GM19395 (cell line): Measurements from ENCODE around the gene SUGCT.

ENCODE experiments used
- ATAC-seq: cut with Tn5 transposase; IDR thresholded peaks from one replicate; pipeline ENCODE4 v1.9.1; 2021; ENCODE audit warnings: mild to moderate bottlenecking, moderate library complexity; ENCODE audit not compliant: unreplicated experiment

SUGCT gene

DNA sequence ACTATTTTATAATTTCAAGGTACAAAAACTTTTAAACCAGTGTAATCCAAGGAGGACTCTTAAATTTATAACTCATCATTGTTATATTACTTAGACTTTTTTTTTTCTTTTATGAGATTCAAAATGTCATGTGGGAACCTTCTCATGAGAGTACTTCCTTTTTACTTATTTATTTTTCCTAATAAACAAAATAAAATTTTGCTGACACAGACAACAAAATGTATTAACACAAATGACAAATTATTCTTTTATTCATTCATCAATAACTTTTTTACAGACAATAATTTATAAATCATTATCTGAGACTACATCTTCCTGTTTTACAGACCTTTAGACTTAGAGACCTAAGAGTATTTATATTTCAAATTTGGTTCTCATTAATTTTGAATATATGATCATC, 706.2 kb downstream of the SUGCT start:
- no peak for ATAC-seq

DNA sequence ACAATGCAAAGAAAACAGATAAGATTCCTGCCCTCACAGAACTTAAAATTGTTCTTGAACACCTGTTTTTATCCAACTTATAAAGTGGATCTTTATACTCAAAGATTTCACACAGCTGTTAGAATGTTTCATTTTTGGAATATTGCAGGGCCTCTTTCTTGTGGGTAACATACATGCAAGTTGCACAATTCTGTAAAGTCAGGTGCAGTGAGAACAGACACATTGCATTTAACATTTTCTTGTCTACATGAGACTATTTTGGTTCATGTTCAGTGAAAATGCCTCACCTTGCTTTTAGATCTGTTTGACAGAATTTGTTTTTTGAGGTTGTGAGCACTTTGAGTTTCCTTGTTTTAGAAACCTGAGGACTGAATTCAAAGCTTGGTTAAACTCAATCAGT, 707.8 kb downstream of the SUGCT start:
- no peak for ATAC-seq

DNA sequence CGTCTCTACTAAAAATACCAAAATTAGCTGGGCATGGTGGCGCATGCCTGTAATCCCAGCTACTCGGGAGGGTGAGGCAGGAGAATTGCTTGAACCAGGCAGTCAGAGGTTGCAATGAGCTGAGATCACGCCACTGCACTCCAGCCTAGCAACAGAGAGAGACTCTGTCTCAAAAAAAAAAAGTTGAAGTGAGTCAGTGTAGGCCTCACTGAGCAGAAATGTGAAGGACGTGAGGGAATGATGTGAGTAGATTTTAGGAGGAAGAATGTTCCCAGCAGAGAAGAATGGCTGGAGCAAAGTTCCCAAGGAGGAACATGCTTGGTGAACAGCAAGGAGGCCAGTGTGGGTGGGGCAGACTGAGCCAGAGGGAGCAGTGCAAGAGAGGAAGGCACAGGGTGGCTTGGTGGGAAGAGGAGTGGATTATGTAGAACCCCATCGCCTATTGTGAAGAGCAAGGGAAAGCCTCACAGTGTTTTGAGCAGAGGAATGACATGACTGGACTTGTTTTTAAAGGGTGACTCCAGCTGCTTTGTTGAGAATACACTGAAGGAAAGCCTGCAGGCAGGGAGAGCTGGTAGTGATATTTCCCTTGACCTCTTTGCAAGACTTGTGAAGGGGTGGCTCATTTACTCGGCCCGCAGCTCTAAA, 708.7 kb downstream of the SUGCT start:
- no peak for ATAC-seq

GRCh38 chr7:40845943-40846342, 711.1 kb downstream of the SUGCT start:
- no peak for ATAC-seq

- no peak for ATAC-seq
These were observed 713.1 kb downstream of the SUGCT start for GRCh38 chr7:40847921-40848320.

DNA sequence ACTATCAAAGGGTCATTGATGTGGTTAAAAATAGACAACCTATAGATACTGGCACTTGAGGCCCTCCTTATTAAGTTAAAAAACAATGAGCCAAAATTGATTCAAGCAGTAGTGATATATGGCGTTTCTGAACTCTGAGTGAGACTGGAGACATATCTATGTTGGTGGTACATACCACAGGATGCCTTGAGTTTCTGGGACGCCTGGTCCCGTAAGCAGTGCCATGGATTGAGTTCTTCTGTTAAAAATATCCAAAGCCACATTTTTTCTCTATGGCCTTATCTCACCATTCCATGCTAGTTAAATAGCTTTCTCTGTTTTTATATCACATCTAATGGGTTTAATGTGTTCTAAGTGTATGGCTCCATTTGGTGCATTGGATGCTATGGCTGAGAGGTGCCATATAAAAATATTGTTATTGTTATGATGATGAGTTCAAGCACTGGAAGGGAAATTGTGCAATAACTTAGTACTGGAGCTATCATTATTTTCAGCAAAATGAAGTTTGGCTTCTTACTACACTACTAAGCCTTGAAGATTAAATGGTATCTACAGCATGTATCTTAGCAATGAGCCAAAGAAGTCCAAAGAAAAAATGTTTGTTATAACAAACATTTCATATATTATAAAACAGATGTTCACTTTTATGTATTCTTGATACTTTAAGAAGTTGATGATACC, 713.9 kb downstream of the SUGCT start:
- no peak for ATAC-seq

DNA sequence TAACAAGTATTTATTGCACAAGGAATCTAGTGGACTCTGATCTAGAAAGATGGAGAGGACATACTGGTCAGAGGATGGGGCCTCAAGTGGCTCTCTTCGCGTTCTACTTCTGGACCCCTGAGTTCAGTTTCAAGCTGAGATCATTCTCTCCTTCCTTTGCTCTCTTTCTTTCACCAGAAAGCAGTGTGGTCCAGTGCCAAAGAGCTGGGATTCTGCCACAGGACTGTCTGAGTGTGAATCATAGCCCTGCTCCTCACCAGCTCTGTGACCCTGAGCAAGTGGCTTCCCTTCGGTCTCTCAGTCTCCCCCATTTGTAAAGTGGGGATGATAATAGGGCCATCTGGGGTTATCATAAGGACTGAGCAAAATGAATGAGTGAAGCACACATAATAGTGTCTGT, 715.2 kb downstream of the SUGCT start:
- no peak for ATAC-seq

GRCh38 chr7:40851001-40851400, 716.2 kb downstream of the SUGCT start:
- no peak for ATAC-seq

GRCh38 chr7:40859076-40859475, 724.3 kb downstream of the SUGCT start:
- ATAC-seq: no peak

DNA sequence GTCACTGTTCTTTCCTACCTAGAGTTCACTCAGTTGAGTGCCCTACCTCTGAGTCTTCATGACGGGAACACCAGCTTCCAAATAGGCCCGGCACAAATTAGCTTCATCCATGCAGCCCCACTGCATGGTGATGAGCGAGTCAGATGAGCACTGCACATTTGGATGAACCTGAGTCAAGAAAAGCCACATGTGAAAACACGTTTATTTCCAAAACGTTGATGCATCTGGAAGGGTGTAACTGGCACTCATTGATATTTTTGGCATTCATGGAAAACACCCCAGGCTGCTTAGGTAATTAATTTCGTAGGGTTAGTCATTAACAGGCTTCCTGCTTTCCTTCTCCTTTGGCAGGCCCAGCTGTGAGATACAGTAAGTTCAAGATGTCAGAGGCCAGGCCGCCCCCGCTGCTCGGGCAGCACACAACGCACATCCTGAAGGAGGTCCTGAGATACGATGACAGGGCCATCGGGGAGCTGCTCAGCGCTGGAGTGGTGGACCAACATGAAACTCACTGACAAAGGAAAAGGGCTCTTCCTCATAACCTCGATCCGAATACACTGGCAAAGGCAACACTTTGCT, 725.2 kb downstream of the SUGCT start:
- no peak for ATAC-seq

DNA sequence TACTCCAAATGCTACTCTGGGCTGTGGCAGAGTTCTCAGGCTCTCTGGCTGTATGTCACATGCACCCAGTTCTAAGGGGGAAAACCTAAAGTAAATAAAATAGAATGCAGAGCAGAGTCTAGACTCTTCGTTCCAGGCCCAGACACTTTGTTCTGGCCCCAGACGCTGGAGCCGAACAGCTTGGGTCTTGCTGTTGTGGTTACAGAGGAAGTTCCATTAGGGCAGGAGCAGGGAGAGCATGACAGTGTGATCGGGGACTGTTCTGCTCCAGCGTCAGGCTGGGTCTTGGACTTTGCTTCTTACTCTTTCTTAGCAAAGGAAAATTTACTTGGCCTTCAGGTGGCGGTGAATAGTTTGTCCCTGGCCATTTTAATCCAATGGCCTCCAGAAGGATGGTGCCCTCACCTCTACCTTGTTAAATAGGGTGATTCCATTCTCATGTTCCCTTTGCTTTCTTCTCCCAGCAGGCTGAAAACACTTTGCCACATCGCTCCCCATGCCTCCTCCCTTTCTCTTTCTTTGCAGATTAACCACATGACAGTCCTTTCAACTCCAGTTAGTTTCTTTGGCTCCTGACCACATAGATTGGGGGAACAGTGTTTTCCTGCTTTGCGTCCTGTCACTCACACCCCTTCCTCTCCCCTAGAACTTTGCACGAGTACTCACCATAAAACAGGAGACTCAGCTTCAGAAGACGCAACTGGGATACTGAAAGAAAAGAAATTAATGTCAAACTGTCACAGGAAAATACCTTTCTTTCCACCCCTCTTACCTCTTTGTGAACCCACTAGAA, 730.8 kb downstream of the SUGCT start:
- no peak for ATAC-seq

DNA sequence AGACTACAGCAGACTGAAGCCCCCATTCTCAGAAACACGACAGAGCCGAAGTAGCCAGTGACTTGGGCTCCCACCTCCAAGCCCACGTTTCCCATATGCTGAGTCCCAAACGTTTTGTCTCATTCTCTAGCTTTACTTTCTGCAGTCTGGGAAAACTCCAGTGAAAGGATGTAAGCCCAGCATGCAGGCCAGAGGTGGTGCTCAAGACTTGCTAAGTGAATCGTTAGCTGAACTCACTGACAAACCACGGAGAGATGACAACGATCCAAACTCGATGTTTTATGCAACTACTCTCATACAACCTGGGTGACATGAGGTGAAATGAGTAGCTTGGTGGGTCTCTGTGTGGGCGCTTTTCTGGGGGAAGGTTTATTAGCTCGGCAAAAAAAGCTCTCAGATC, 731.8 kb downstream of the SUGCT start:
- no peak for ATAC-seq

- no peak for ATAC-seq
These were observed 735.3 kb downstream of the SUGCT start for GRCh38 chr7:40870108-40870507.

DNA sequence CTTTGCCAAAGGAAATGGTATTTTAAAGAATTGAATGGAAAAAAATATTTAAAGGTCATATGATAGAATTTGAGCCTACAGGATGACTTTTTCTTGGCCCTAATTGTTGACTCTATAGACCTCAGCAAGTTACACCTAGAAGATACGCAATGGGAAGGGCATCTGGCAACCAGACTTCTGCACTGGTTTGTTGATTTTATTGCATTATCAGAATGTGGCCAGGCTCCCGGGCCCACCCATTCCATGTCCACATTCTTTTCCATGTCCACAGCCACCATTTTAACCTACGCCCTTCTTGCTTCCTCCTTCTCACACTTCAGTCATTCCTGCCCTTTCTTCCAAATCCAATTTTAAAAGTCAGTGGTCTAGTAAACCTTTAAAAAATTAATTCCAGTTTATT, 738.4 kb downstream of the SUGCT start:
- no peak for ATAC-seq

DNA sequence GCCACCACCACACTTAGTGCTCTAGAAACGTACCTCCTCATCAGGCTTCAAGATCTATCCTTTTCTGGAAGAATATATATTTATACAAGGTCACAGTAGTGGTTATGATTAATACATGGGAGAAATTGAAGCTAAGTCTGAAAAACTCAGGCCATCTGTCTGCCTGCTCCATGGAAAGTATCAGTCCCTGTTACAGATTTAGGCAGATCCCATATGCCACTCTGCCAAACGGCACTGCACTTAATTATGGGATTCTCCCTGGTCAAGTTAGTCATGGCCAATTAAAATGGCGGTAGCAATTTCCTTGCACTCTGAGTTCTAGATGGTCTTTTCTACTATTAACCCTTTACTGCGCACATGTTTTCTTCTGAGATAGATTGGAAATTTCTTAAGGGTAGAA, 740.0 kb downstream of the SUGCT start:
- no peak for ATAC-seq

DNA sequence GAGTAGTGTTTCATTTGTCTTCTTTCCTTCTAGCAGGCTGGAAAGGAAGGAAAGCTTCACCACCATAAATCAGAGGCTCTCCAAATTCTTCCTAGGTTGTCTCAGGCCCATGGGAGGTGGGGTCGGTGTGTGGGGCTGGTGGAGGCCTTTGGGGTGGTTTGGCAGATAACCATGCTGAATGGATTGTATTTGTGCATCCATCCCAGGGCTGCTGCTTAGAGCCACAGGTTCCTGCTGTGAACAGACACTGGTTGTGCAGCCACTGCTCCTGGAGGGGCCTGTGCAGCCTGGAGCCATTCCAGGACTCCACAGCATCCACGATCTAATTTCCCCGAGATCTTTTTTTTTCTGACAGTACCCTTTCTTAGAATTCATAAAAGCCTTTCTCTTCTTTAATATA, 741.8 kb downstream of the SUGCT start:
- ATAC-seq: no peak

- no peak for ATAC-seq
These were observed 745.2 kb downstream of the SUGCT start for GRCh38 chr7:40879941-40880543.

- ATAC-seq: no peak
These were observed 745.8 kb downstream of the SUGCT start for GRCh38 chr7:40880581-40880980.

DNA sequence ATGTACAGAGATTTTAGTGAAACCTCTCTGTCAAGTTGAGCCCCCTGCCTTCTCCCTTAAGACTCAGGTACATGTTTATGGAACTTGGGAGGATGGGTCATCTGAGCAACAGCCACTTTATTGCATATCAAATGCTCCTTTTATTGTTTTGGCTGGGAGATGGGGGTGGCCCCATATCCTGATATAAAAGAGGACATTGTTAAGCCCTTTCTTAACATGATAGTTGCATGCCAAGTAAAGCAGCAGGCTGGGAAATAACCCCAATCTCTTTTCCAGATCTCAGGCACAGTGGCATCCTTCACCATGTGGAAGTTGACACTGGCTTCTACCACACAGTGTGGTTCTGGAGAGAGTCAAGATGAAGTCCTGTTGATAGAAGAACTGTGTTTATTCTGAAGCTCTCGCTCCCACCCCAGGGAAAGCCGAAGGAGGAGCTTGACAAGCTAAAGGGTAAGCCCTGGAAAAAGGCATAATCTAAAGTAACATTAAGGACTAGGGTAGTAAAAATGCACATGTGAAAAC, 746.7 kb downstream of the SUGCT start:
- no peak for ATAC-seq

- ATAC-seq: no peak
These were observed 747.4 kb downstream of the SUGCT start for GRCh38 chr7:40882071-40882658.

DNA sequence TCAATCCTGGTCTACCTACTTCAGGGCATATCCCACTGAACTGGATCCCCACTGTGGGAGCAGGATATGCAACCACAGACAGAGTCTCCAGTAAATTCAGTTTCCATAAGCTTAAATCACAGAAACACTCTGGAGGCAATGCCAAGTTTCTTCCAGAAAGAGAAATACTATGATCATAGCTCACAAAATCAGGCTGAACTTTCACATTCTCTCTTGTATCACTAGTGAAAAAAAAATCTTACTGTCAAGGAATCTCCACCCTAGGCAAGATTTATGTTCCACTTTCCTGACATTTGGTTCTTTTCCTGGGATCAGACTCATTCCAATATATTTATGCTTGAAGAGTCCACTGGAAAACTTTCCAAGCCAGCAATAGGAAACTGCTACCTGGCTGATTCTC, 749.0 kb downstream of the SUGCT start:
- ATAC-seq: no peak
